Stimulated activated CD8-positive, alpha-beta memory T cell treated with anti-CD3 and anti-CD28 coated beads, Interleukin-12 subunit alpha, Interleukin-12 subunit beta, amount 100 ng/mL, for 24 hours (primary cell): Measurements from ENCODE around the gene NOL9.

Source experiments
- DNase-seq: peaks from one replicate; pipeline ENCODE4 v3.0.0-alpha.2; 2020; ENCODE audit errors: extremely low read depth

The NOL9 gene

GRCh38 chr1:6590046-6590445, 35.7 kb upstream of the NOL9 start:
- no peak for DNase-seq

GRCh38 chr1:6588893-6589520, 34.7 kb upstream of the NOL9 start:
- no peak for DNase-seq

GRCh38 chr1:6588128-6588892, 34.0 kb upstream of the NOL9 start:
- DNase-seq, result no peak

GRCh38 chr1:6587261-6588005, 33.1 kb upstream of the NOL9 start:
- no peak for DNase-seq

- DNase-seq, result no peak
These were observed 32.1 kb upstream of the NOL9 start for GRCh38 chr1:6586404-6586816.

GRCh38 chr1:6585841-6586240, 31.5 kb upstream of the NOL9 start:
- no peak for DNase-seq

GRCh38 chr1:6585081-6585722, 30.9 kb upstream of the NOL9 start:
- DNase-seq, result no peak

- no peak for DNase-seq
These were observed 30.1 kb upstream of the NOL9 start for GRCh38 chr1:6584126-6585080.

GRCh38 chr1:6582370-6582769, 28.1 kb upstream of the NOL9 start:
- DNase-seq, result no peak

GRCh38 chr1:6581561-6582305, 27.4 kb upstream of the NOL9 start:
- no peak for DNase-seq

- no peak for DNase-seq
These were observed 26.5 kb upstream of the NOL9 start for GRCh38 chr1:6580593-6581409.

- DNase-seq, result no peak
These were observed 25.8 kb upstream of the NOL9 start for GRCh38 chr1:6580119-6580592.

- peak; percentile 95 for DNase-seq
These were observed 25.2 kb upstream of the NOL9 start, which contains the start of gene ZBTB48 for GRCh38 chr1:6579374-6580118. Gene ZBTB48 (plus strand): TSS chr1:6579994. CDS start chr1:6580610, 616 bp downstream.

- DNase-seq, result no peak
These were observed 24.5 kb upstream of the NOL9 start for GRCh38 chr1:6578624-6579373.

- no peak for DNase-seq
These were observed 23.7 kb upstream of the NOL9 start for GRCh38 chr1:6577831-6578525.

GRCh38 chr1:6574818-6575217, 20.5 kb upstream of the NOL9 start:
- no peak for DNase-seq

- DNase-seq, result no peak
These were observed 19.8 kb upstream of the NOL9 start for GRCh38 chr1:6574025-6574620.
